Prostate gland (tissue), 2 donors: ENCODE data around the gene ALOX15. TPM values are rescaled to one million over a fixed set of nuclear protein-coding genes. Genes with fewer than 3 reads are reported as not detected.

Source experiments
- DNase-seq: peaks from one replicate; pipeline ENCODE4 v3.0.0-alpha.2; 2019; ENCODE audit warnings: low spot score
- H3K27ac ChIP-seq, 2 donors: fragments of 200-600 bp; sonication (generic); 2 replicates each; pipeline ENCODE4 v1.5.1; 2017 to 2019
- H3K27me3 ChIP-seq: fragments of 200-600 bp; sonication (generic); replicated peaks from 2 replicates; pipeline ENCODE4 v1.5.1; 2019; ENCODE audit not compliant: insufficient read depth
- H3K36me3 ChIP-seq, 2 donors: fragments of 200-600 bp; sonication (generic); 1 replicate in 1 of 2; 2 replicates in 1 of 2; pipeline versions ENCODE4 v1.5.1 to v1.8.1; 2017 to 2019
- H3K4me1 ChIP-seq: fragments of 200-600 bp; sonication (generic); replicated peaks from 2 replicates; pipeline ENCODE4 v1.5.1; 2019
- H3K4me3 ChIP-seq, 2 donors: fragments of 200-600 bp; sonication (generic); 2 replicates each; pipeline ENCODE4 v1.5.1; 2017 to 2019
- H3K9me3 ChIP-seq: fragments of 200-600 bp; sonication (generic); 2 replicates; pipeline ENCODE4 v1.5.1; 2017
- CTCF ChIP-seq, 4 experiments: fragments of 200-600 bp in 2 of 4; fragments of 450-650 bp in 2 of 4; sonication (generic) in 2 of 4; IDR thresholded peaks; 1 replicate in 3 of 4; 2 replicates in 1 of 4; pipeline ENCODE4 v1.5.1; 2016 to 2019; ENCODE audit warnings: antibody characterized with exemption in 4 of 4, mild to moderate bottlenecking in 2 of 4, moderate library complexity in 2 of 4
- POLR2A ChIP-seq: fragments of 450-650 bp; IDR thresholded peaks from one replicate; pipeline ENCODE4 v1.6.1; 2016; ENCODE audit warnings: antibody characterized with exemption, mild to moderate bottlenecking
- POLR2AphosphoS5 ChIP-seq: sonication (generic); formaldehyde crosslinking; IDR thresholded peaks from one replicate; pipeline ENCODE4 v1.6.1; 2017; ENCODE audit warnings: antibody characterized with exemption
- WGBS: methylation state at CpG from one replicate; pipeline ENCODE4 v1.1.5; 2018; 5-methylcytosine and 5-hydroxymethylcytosine counted together
- intact Hi-C: fragments of 100-400 bp; cut with DNase I; formaldehyde crosslinking; loops from one replicate; pipeline ENCODE4 v1.14.2; 2022
- total RNA-seq, 2 donors: library from RNA; depleted of rRNA; stranded (reverse); fragments of >200 nt; gene quantifications; one replicate each; pipeline ENCODE4 v1.1.0, GENCODE V29; 2016

The ALOX15 gene
- total RNA-seq, 2 donors from 2014 or later, result 0.41 to 0.97 TPM

- Histone ChIP-seq H3K4me3 (no peak overlapping the region), H3K36me3 (peaks cover 20 to 41% of the 10 kb centered on the region in 2 donors), H3K27ac (no peak overlapping the region), H3K4me1 (no peaks in the 10 kb centered on the region), H3K9me3 (no peaks in the 10 kb centered on the region), H3K27me3 (no peaks in the 10 kb centered on the region)
- TF ChIP-seq CTCF (IDR thresholded peaks at IDR 0.05), result no peak
- no peak for TF ChIP-seq POLR2A
- no peak for TF ChIP-seq POLR2AphosphoS5
- no peak for DNase-seq
- intact Hi-C loops, result no loop called here
- 51% methylated on average over 14 of the region's 14 CpGs for WGBS
Measured at GRCh38 chr17:4678448-4679026, 37.1 kb upstream of the ALOX15 start.

GRCh38 chr17:4676791-4677190 is 35.3 kb upstream of the ALOX15 start:
- Histone ChIP-seq H3K27me3 (no peaks in the 10 kb centered on the region), H3K9me3 (no peaks in the 10 kb centered on the region), H3K36me3 (peaks cover 28 to 39% of the 10 kb centered on the region in 2 donors), H3K27ac (no peak overlapping the region), H3K4me1 (no peaks in the 10 kb centered on the region), H3K4me3 (no peak overlapping the region)
- TF ChIP-seq POLR2A, result no peak
- no peak for DNase-seq
- 72% methylated on average over 7 of the region's 7 CpGs for WGBS
- intact Hi-C loops, result no loop called here

GRCh38 chr17:4675791-4676190 is 34.3 kb upstream of the ALOX15 start:
- Histone ChIP-seq H3K4me1 (no peaks in the 10 kb centered on the region), H3K9me3 (no peaks in the 10 kb centered on the region), H3K4me3 (no peak overlapping the region), H3K27me3 (no peaks in the 10 kb centered on the region), H3K36me3 (peaks cover 31 to 35% of the 10 kb centered on the region in 2 donors), H3K27ac (no peak overlapping the region)
- DNase-seq, result no peak
- intact Hi-C loops, result no loop called here
- TF ChIP-seq CTCF (IDR thresholded peaks at IDR 0.05) (no peak), POLR2AphosphoS5 (no peak), POLR2A (no peak)
- 92% methylated on average over 10 of the region's 10 CpGs for whole genome bisulfite sequencing

GRCh38 chr17:4674685-4674998 is 33.2 kb upstream of the ALOX15 start:
- Histone ChIP-seq H3K36me3 (peaks cover 31 to 35% of the 10 kb centered on the region in 2 donors), H3K27ac (no peak overlapping the region), H3K4me3 (no peak overlapping the region), H3K27me3 (no peaks in the 10 kb centered on the region), H3K4me1 (no peaks in the 10 kb centered on the region), H3K9me3 (no peaks in the 10 kb centered on the region)
- DNase-seq, result no peak
- no peak for TF ChIP-seq POLR2AphosphoS5
- no peak for TF ChIP-seq POLR2A
- TF ChIP-seq CTCF (IDR thresholded peaks at IDR 0.05), result no peak
- intact Hi-C loops, result no loop called here
- WGBS, result 90% methylated on average over 8 of the region's 8 CpGs

- no peak for DNase-seq
- H3K27me3 ChIP-seq, result no peaks in the 10 kb centered on the region
- H3K4me3 ChIP-seq, result no peak overlapping the region
- WGBS, result 92% methylated on average over 27 of the region's 27 CpGs
- no peak overlapping the region for H3K27ac ChIP-seq
- H3K36me3 ChIP-seq, result peaks cover 31 to 35% of the 10 kb centered on the region in 2 donors
- H3K9me3 ChIP-seq, result no peaks in the 10 kb centered on the region
- TF ChIP-seq CTCF (IDR thresholded peaks at IDR 0.05), result no peak
- no peak for TF ChIP-seq POLR2A
- TF ChIP-seq POLR2AphosphoS5, result no peak
- no peaks in the 10 kb centered on the region for H3K4me1 ChIP-seq
- intact Hi-C loops, result no loop called here
Measured at GRCh38 chr17:4673986-4674684, 32.7 kb upstream of the ALOX15 start.
